ENCODE measurements around the gene MIA.

DNA sequence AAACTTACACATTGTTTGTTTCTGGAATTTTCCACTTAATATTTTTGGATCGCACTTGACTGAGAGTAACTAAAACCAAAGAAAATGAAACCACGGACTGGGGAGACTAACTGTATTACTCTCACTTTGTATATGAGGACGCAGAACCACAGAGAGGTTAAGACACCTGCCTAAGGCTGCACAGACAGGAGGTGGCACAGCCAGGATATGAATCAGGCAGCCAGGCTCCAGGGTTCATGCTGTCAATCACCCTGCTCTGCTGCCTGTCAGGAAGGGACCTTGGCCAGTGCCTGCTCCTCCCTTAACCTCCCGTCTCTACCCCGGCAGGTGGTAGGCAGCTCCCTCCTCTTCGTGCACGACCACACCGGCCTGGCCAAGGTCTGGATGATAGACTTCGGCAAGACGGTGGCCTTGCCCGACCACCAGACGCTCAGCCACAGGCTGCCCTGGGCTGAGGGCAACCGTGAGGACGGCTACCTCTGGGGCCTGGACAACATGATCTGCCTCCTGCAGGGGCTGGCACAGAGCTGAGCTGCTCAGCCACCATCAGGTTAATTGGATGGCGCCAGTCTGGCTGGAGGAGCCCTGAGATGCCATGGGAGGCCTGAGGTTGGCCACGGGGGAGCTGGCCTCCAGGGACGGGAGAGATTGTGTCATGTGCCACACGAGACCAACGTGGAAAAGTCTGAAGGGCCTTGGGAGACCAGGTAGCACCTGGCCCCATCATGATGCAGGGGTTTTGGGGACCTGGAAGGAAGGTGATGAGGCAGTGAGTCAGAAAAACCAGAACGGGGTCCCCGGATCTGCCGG lies 36.1 kb upstream of the MIA start:
- TF ChIP-seq, protein P1, sequence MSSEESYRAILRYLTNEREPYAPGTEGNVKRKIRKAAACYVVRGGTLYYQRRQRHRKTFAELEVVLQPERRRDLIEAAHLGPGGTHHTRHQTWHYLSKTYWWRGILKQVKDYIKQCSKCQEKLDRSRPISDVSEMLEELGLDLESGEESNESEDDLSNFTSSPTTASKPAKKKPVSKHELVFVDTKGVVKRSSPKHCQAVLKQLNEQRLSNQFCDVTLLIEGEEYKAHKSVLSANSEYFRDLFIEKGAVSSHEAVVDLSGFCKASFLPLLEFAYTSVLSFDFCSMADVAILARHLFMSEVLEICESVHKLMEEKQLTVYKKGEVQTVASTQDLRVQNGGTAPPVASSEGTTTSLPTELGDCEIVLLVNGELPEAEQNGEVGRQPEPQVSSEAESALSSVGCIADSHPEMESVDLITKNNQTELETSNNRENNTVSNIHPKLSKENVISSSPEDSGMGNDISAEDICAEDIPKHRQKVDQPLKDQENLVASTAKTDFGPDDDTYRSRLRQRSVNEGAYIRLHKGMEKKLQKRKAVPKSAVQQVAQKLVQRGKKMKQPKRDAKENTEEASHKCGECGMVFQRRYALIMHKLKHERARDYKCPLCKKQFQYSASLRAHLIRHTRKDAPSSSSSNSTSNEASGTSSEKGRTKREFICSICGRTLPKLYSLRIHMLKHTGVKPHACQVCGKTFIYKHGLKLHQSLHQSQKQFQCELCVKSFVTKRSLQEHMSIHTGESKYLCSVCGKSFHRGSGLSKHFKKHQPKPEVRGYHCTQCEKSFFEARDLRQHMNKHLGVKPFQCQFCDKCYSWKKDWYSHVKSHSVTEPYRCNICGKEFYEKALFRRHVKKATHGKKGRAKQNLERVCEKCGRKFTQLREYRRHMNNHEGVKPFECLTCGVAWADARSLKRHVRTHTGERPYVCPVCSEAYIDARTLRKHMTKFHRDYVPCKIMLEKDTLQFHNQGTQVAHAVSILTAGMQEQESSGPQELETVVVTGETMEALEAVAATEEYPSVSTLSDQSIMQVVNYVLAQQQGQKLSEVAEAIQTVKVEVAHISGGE (tag by site-specific recombination; conservative IDR thresholded peaks at IDR 0.05; ENCODE audit: low read depth): no peak
- TF ChIP-seq HOXA7 (CRISPR knock-in tag; IDR thresholded peaks at IDR 0.05; ENCODE audit: borderline replicate concordance) (no peak), ZNF747 (tag by site-specific recombination; IDR thresholded peaks at IDR 0.05) (no peak), ZNF274 (IDR thresholded peaks at IDR 0.05; ENCODE audit: low read length) (no peak), ZNF274 (tag by site-specific recombination; IDR thresholded peaks at IDR 0.05; ENCODE audit: borderline replicate concordance) (no peak), CTCF (tag by site-specific recombination; IDR thresholded peaks at IDR 0.05) (no peak), ZIC2 (tag by site-specific recombination; IDR thresholded peaks at IDR 0.05) (peak; percentile 46)
